Amygdala (tissue), 56 donors: ENCODE data around the gene RPS19BP1.
A peak's percentile ranks its signal among the peaks of the same experiment; 100 is the strongest.

Experiments
- DNase-seq, 56 donors: peaks; one replicate each; lab custom pipeline; 2025; lab: John Stamatoyannopoulos, UW

Gene RPS19BP1

GRCh38 chr22:39560127-39560526 lies 27.6 kb upstream of the RPS19BP1 start:
- no peak for DNase-seq

GRCh38 chr22:39559456-39560105 lies 27.0 kb upstream of the RPS19BP1 start:
- no peak for DNase-seq

GRCh38 chr22:39558950-39559349 lies 26.4 kb upstream of the RPS19BP1 start:
- DNase-seq: no peak

- DNase-seq: no peak
These were observed 25.7 kb upstream of the RPS19BP1 start for GRCh38 chr22:39558254-39558727.

GRCh38 chr22:39556970-39557841 lies 24.7 kb upstream of the RPS19BP1 start:
- peak in 23 of 56 donors; percentile 8 to 65 (median 25) for DNase-seq

- no peak for DNase-seq
These were observed 21.6 kb upstream of the RPS19BP1 start for GRCh38 chr22:39554151-39554550.

DNA sequence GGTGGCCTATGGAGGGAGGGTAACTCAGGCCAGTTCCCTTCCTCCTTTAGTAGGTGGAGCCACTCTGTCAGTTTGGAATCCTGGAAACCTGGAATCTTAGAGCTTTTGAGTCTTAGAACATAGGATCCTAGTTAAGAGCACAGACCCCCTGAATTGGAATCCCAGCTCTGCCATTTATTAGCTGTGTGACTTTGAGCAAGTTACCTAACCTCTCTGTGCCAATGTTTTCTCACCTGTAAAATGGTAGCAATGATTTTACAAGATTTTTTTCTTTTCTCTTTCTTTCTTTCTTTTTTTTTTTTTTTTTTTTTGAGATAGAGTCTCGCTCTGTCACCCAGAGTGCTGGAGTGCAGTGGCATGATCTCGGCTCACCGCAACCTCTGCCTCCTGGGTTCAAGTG lies 20.9 kb upstream of the RPS19BP1 start:
- no peak for DNase-seq

- no peak for DNase-seq
These were observed 15.0 kb upstream of the RPS19BP1 start for GRCh38 chr22:39547587-39547947.

- DNase-seq: peak in 23 of 56 donors; percentile 14 to 79 (median 36)
These were observed 14.5 kb upstream of the RPS19BP1 start for GRCh38 chr22:39546889-39547586.

GRCh38 chr22:39545386-39546365 lies 13.1 kb upstream of the RPS19BP1 start:
- DNase-seq: peak in 1 of 56 donors; percentile 37

DNA sequence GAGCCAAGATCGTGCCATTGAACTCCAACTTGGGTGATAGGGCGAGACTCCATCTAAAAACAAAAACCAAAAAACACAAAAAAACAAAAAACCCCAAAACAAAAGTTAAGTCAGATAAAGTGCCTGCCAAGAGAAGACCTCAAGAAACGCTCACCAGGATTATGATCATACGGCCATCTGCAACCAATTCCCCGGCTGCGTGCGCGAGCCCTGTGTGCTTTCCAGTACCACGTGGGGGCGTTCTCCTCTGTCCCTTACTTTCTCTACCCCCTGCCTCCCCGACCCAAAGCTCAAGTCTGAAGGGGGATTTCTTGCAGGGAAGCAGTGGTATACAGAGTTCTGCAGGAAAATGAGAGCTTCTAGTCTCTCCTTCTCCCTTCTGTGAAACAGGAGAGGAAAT lies 10.5 kb upstream of the RPS19BP1 start:
- no peak for DNase-seq

DNA sequence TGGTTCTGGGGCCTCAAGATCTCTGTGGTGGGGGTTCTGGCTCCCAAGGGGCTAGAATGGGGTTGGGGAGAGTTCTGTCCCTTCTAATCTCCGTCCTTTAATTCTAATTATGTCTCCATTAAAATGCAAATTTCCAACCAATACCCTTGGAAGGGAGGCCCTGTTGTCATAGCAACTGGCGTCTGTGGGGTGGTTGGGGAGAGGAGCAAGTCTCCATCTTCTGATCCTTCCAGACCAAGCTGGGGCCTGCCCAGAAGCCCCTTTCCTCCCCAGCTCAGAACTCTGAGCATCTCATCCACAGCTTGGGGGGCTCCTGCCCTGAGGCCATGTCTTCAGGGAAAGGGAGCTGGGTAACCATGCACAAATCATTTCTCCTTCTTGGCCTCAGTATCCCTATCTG lies 5.4 kb upstream of the RPS19BP1 start:
- no peak for DNase-seq

DNA sequence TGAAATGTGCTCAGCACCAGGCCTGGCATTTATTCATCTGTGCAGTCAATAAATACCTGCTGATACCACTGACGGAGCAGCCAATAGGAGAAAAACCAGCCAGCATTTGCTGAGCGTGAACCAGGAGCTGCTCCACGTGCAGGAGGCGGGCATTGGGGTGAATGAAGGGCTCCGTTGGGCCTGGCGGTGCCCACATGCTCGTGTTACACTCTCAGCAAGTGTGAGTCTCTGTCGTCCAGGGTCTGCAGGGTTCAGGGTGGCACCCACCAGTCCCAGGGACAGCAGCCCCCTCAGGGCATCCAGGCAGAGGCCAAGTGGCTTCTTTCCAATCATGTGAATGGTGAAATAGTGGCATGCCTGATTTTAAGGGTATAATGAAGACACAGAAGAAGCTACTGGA lies 4.2 kb upstream of the RPS19BP1 start:
- DNase-seq: no peak

DNA sequence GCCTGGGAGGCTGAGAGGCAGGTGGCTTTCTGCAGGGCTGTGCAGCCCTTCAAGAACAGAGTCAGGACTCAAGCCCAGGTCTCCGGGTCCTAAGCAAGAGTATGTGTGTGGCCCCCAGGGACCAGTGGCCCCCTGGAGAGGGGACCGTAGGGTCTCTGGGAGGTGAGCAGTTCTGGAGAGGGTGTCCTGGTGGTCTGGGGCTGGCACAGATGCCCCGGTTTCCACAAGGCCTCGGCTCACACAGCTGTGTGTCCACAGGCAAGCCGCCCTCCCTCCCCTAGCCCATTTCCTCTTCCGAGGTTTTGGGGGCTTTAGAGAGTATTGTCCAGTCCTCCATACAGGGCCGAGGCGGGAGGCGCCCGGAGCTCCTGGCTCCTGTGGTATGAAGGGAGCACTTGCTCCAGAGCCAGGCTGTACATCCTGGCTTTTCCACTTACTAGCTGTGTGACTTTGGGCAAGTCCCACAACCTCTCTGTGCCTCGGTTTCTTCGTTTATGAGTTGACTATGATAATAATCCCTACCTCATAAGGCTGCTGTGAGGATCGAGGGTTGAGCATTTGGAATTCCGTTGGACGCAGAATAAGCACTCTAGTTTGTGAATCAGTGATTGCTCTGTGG lies 3.4 kb upstream of the RPS19BP1 start:
- DNase-seq: no peak

DNA sequence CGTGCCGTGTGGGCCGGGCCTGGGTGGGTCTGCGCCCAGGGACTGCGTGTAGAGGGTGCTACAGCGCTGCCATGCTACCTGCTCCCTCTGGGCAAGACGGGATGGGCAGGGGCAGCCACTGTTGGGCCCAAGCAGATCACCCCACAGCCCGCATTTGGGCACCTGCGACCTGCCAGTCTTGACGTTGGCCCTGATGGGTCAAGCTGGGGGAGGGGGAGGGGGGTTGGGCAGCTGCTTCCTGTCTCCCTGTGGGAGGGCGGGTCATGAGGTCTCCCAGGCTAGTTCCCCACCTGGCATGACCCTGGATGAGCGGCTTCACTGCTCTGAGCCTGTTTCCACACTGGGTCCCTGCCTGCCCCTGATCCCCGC lies 2.8 kb upstream of the RPS19BP1 start:
- DNase-seq: no peak

DNA sequence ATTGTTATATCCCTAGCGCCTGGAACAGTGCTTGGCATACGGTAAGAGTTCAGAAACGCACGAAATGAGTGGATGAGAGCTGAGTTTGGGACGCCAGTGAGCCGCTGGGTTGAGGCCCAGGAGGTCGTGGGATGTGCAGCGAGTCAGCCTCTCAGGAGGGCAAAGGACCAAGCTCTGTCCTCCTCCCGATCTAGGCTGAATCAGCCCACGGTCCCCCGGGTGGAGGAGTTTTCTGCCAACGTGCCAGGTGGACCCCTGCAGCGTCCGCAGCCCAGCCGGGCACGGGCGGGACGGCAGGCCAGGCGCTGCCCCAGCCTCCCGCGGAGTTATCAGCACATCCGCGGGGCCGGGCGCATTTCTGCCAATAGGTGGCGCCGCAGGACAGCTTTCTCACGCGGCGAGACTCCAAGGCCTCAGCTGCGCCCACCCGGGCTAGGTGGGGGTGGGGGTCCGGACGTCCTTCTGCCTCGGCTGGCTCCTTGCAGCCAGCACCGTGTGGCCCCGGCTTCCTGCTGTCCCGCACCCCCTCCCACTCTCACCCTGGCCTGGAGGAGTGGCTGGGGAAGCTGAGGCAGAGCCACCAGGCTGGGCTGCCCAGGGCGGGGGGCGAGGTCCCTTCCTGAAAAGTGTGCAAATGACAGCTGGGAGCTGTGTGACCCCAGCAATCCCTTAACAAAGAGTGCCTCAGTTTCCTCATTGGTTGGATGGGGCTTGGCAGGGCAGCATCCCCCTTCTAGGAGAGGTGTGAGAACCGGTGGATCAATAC lies 2.2 kb upstream of the RPS19BP1 start:
- DNase-seq: peak in 49 of 56 donors; percentile 20 to 89 (median 58)

GRCh38 chr22:39534092-39534506 lies 1.6 kb upstream of the RPS19BP1 start:
- DNase-seq: no peak

GRCh38 chr22:39530692-39531331 lies 1.7 kb downstream of the RPS19BP1 start:
- DNase-seq: no peak
